B cell (primary cell): ENCODE data around the gene GAST.

Experiments used
- EZH2 ChIP-seq: IDR thresholded peaks from 2 replicates; pipeline ENCODE4 v1.6.1; 2012; ENCODE audit warnings: borderline replicate concordance, low read depth, mild to moderate bottlenecking, moderate library complexity, low read length; ENCODE audit not compliant: insufficient read depth, poor library complexity, severe bottlenecking
- TF ChIP-seq, protein P1 (sequence below): fragments of 200-600 bp; IDR thresholded peaks from one replicate; pipeline ENCODE4 v1.8.0; 2022; ENCODE audit warnings: antibody characterized with exemption, mild to moderate bottlenecking

DNA sequence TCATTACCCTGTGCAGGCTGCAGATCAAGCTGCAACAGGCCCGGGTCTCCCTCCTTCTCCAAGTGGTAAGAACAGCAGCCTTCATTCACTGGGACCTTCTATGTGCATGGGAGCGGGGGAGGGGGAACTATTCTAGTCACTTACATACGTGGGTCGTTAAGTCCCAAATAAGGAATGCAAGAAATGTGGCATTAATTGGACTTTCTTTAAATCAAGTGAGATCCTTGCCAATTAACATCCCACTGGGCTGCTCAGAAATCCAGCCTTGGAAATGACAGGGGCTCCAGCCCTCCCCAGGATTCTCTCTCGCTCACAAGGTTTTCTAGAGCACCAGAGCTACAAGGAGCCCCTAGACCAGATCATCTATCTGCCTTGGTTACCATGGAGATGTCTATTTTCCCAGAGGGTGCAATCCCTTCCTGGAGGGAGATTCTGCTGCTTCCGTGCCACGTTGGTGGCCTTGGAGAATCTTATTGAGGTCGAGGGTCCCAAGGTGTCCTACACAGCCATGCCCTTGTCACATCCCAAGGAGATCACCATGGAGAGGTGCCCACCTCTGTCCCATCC, 28.6 kb upstream of the GAST start:
- TF ChIP-seq, protein P1, sequence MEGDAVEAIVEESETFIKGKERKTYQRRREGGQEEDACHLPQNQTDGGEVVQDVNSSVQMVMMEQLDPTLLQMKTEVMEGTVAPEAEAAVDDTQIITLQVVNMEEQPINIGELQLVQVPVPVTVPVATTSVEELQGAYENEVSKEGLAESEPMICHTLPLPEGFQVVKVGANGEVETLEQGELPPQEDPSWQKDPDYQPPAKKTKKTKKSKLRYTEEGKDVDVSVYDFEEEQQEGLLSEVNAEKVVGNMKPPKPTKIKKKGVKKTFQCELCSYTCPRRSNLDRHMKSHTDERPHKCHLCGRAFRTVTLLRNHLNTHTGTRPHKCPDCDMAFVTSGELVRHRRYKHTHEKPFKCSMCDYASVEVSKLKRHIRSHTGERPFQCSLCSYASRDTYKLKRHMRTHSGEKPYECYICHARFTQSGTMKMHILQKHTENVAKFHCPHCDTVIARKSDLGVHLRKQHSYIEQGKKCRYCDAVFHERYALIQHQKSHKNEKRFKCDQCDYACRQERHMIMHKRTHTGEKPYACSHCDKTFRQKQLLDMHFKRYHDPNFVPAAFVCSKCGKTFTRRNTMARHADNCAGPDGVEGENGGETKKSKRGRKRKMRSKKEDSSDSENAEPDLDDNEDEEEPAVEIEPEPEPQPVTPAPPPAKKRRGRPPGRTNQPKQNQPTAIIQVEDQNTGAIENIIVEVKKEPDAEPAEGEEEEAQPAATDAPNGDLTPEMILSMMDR: no peak
- TF ChIP-seq EZH2: no peak
